GM12878 (cell line): ENCODE results near the gene CNKSR1. TPM values are rescaled to one million over a fixed set of nuclear protein-coding genes. Genes with fewer than 3 reads are reported as not detected.

Experiments used
- ATAC-seq: fragments of 200-7000 bp; cut with Tn5 transposase; 3 replicates; pipeline ENCODE4 v1.9.1; 2020; ENCODE audit warnings: mild to moderate bottlenecking, moderate library complexity
- BruUV-seq: library from RNA; stranded (reverse); fragments of 400-500 nt; replicated peaks from 2 replicates; lab custom pipeline; 2021; lab: Mats Ljungman, UMichigan
- CTCF ChIA-PET: fragments of 300-600 bp; sonication (Branson Sonifier 250); formaldehyde crosslinking; extraction: SDS; loops from one replicate; lab custom pipeline; 2021; ENCODE audit warnings: inconsistent platforms; lab: Yijun Ruan, JAX
- POLR2A ChIA-PET: fragments of 350-600 bp; formaldehyde crosslinking; extraction: SDS; loops from one replicate; lab custom pipeline; 2021; ENCODE audit warnings: inconsistent platforms; lab: Charles Lee
- RAD21 ChIA-PET: fragments of 300-600 bp; sonication (Branson Sonifier 250); formaldehyde crosslinking; loops from one replicate; lab custom pipeline; 2023; ENCODE audit warnings: antibody characterized with exemption; ENCODE audit not compliant: unreplicated experiment; lab: Charles Lee
- SMC1A ChIA-PET: fragments of 300-600 bp; sonication (Branson Sonifier 250); formaldehyde crosslinking; loops from one replicate; lab custom pipeline; 2023; ENCODE audit not compliant: unreplicated experiment, uncharacterized antibody; lab: Charles Lee
- DNase-seq: peaks from one replicate; pipeline ENCODE4 v3.0.0-alpha.2; 2011; ENCODE audit warnings: low read depth, low spot score
- FAIRE-seq: peaks from 3 replicates; lab custom pipeline; 2011; peaks lifted over from hg19 to GRCh38; lab: Jason Lieb, UNC
- H2AFZ ChIP-seq: 2 replicates; pipeline ENCODE4 v1.6.0; 2011; ENCODE audit warnings: low read depth, low read length, control low read depth; ENCODE audit not compliant: control insufficient read depth
- H3K27ac ChIP-seq: 2 replicates; pipeline ENCODE4 v1.5.1; 2011; ENCODE audit warnings: control low read depth; ENCODE audit not compliant: control insufficient read depth, insufficient read depth
- H3K27me3 ChIP-seq, 2 experiments: replicated peaks in 1 of 2; 2 replicates each; pipeline versions ENCODE4 v1.6.0 to v1.6.1; 2011; ENCODE audit warnings: low read length in 1 of 2; ENCODE audit not compliant: control insufficient read depth in 2 of 2, insufficient read depth in 2 of 2
- H3K36me3 ChIP-seq, 2 experiments: 2 replicates each; pipeline ENCODE4 v1.5.1; 2011; ENCODE audit warnings: low read length in 1 of 2; ENCODE audit not compliant: control insufficient read depth in 2 of 2, insufficient read depth in 2 of 2
- H3K4me1 ChIP-seq: 2 replicates; pipeline ENCODE4 v1.6.1; 2011; ENCODE audit warnings: mild to moderate bottlenecking, low read length, moderate library complexity, mixed read lengths; ENCODE audit not compliant: control insufficient read depth, insufficient read depth
- H3K4me2 ChIP-seq: 2 replicates; pipeline ENCODE4 v1.6.0; 2011; ENCODE audit warnings: control low read depth; ENCODE audit not compliant: control insufficient read depth, insufficient read depth
- H3K4me3 ChIP-seq: fragments of 200-600 bp; sonication (generic); 2 replicates; pipeline ENCODE4 v1.5.1; 2016
- H3K79me2 ChIP-seq: 2 replicates; pipeline ENCODE4 v1.6.0; 2011; ENCODE audit warnings: low read length; ENCODE audit not compliant: control insufficient read depth, insufficient read depth
- H3K9ac ChIP-seq: 2 replicates; pipeline ENCODE4 v1.8.0; 2011; ENCODE audit warnings: low read length, control low read depth, mixed read lengths; ENCODE audit not compliant: control insufficient read depth, insufficient read depth
- H3K9me3 ChIP-seq: replicated peaks from 3 replicates; pipeline ENCODE4 v1.5.1; 2011; ENCODE audit warnings: mild to moderate bottlenecking, low read length; ENCODE audit not compliant: control insufficient read depth, insufficient read depth
- H4K20me1 ChIP-seq: 2 replicates; pipeline ENCODE4 v1.6.0; 2011; ENCODE audit not compliant: control insufficient read depth, insufficient read depth
- CEBPB ChIP-seq, 2 experiments: fragments of 150-350 bp in 1 of 2; IDR thresholded peaks; 2 replicates each; pipeline ENCODE4 v1.6.1; 2012 to 2014; ENCODE audit warnings: low read depth in 2 of 2, low read length in 2 of 2, borderline replicate concordance in 1 of 2, inconsistent platforms in 1 of 2
- CREB1 ChIP-seq: IDR thresholded peaks from 2 replicates; pipeline ENCODE4 v1.6.1; 2012; ENCODE audit warnings: low read depth, mild to moderate bottlenecking, inconsistent platforms
- ETV6 ChIP-seq, 2 experiments: fragments of 450-650 bp in 1 of 2; IDR thresholded peaks in 1 of 2; conservative IDR thresholded peaks in 1 of 2; 2 replicates each; pipeline ENCODE4 v1.6.1; 2014; ENCODE audit warnings: antibody characterized with exemption in 1 of 2, borderline replicate concordance in 1 of 2, low read depth in 1 of 2, mild to moderate bottlenecking in 1 of 2, moderate library complexity in 1 of 2
- LARP7 ChIP-seq: fragments of 450-650 bp; IDR thresholded peaks from 2 replicates; pipeline ENCODE4 v1.6.1; 2017; ENCODE audit warnings: mild to moderate bottlenecking
- NBN ChIP-seq: fragments of 450-650 bp; IDR thresholded peaks from 2 replicates; pipeline ENCODE4 v1.6.1; 2016
- NFYB ChIP-seq: IDR thresholded peaks from 2 replicates; pipeline ENCODE4 v1.6.1; 2011; ENCODE audit warnings: low read depth, mild to moderate bottlenecking, low read length, improper control_type of control experiment, moderate library complexity; ENCODE audit not compliant: insufficient read depth
- NRF1 ChIP-seq: conservative IDR thresholded peaks from 2 replicates; pipeline ENCODE4 v1.6.1; 2011; ENCODE audit warnings: mild to moderate bottlenecking, low read depth, low read length, improper control_type of control experiment
- POLR2AphosphoS2 ChIP-seq: IDR thresholded peaks from 2 replicates; pipeline ENCODE4 v1.6.1; 2011; ENCODE audit warnings: low read depth, mild to moderate bottlenecking, low read length, improper control_type of control experiment, moderate library complexity
- RAD51 ChIP-seq: fragments of 450-650 bp; IDR thresholded peaks from 2 replicates; pipeline ENCODE4 v1.6.1; 2016; ENCODE audit warnings: moderate library complexity, mild to moderate bottlenecking, inconsistent platforms
- RB1 ChIP-seq: fragments of 450-650 bp; formaldehyde crosslinking; IDR thresholded peaks from 2 replicates; pipeline ENCODE4 v1.6.1; 2017; ENCODE audit warnings: mild to moderate bottlenecking, borderline replicate concordance
- RUNX3 ChIP-seq: IDR thresholded peaks from 2 replicates; pipeline ENCODE4 v1.6.1; 2012; ENCODE audit warnings: low read length, inconsistent platforms
- ZBED1 ChIP-seq: IDR thresholded peaks from 2 replicates; pipeline ENCODE4 v1.6.1; 2016; ENCODE audit warnings: borderline replicate concordance
- ZNF207 ChIP-seq: fragments of 450-650 bp; IDR thresholded peaks from 2 replicates; pipeline ENCODE4 v1.6.1; 2014; ENCODE audit warnings: antibody characterized with exemption, mild to moderate bottlenecking, borderline replicate concordance
- ZZZ3 ChIP-seq: IDR thresholded peaks from 2 replicates; pipeline ENCODE4 v1.6.1; 2011; ENCODE audit warnings: low read depth; ENCODE audit not compliant: control insufficient read depth, insufficient read length
- WGBS: methylation state at CpG from one replicate; pipeline ENCODE4 v1.1.6; 2016; ENCODE audit warnings: low lambda C conversion rate; ENCODE audit not compliant: insufficient replicate concordance, insufficient coverage; ENCODE audit errors: missing lambda C conversion rate; 5-methylcytosine and 5-hydroxymethylcytosine counted together
- in situ Hi-C: fragments of 300-500 bp; cut with MboI; formaldehyde crosslinking; loops from 9 replicates; pipeline ENCODE4 v1.14.3; 2018; ENCODE audit warnings: mixed read lengths
- intact Hi-C: fragments of 100-400 bp; cut with micrococcal nuclease; formaldehyde crosslinking; loops from one replicate; pipeline ENCODE4 v1.14.2; 2022; ENCODE audit not compliant: unreplicated experiment
- polyA plus RNA-seq, 11 experiments: library from polyadenylated mRNA; depleted of rRNA in 4 of 11; unstranded in 6 of 11; stranded (reverse) in 5 of 11; fragments of >200 nt; fragmentation: Nextera tagmentation in 4 of 11; fragmentation: Illumina TruSeq in 1 of 11; extraction: Ambion mirVana in 4 of 11; extraction: Trizol in 1 of 11; gene quantifications; 1 replicate in 1 of 11; 2 replicates in 10 of 11; pipeline versions ENCODE4 v1.2.1 to v1.2.3, GENCODE V29; 2011 to 2016; ENCODE audit warnings: inconsistent platforms in 2 of 11, missing spikeins in 2 of 11, low read depth in 1 of 11
- total RNA-seq, 4 experiments: library from RNA; depleted of rRNA in 3 of 4; stranded (reverse); fragments of >200 nt in 3 of 4; fragmentation: Illumina TruSeq in 1 of 4; extraction: Trizol in 1 of 4; gene quantifications; 2 replicates each; pipeline versions ENCODE4 v1.2.1 to v1.2.3, GENCODE V29; 2013 to 2021
- TF ChIP-seq, protein P1 (sequence below): fragments of 450-650 bp; formaldehyde crosslinking; IDR thresholded peaks from 2 replicates; pipeline ENCODE4 v1.4.0; 2022; ENCODE audit warnings: mild to moderate bottlenecking, moderate library complexity
- TF ChIP-seq, protein P2 (sequence below): fragments of 450-650 bp; IDR thresholded peaks from 2 replicates; pipeline ENCODE4 v1.6.1; 2016; ENCODE audit warnings: mild to moderate bottlenecking
- TF ChIP-seq, protein P3 (sequence below): fragments of 450-650 bp; formaldehyde crosslinking; IDR thresholded peaks from 2 replicates; pipeline ENCODE4 v1.5.0; 2022; ENCODE audit warnings: mild to moderate bottlenecking, missing genetic modification characterization

The CNKSR1 gene
- total and polyA plus RNA-seq, 10 of the 15 experiments (the other 5 are each of a cell fraction or from before 2014, with no cell fraction given), result 0.06 to 1.2 (median 0.86) TPM

DNA sequence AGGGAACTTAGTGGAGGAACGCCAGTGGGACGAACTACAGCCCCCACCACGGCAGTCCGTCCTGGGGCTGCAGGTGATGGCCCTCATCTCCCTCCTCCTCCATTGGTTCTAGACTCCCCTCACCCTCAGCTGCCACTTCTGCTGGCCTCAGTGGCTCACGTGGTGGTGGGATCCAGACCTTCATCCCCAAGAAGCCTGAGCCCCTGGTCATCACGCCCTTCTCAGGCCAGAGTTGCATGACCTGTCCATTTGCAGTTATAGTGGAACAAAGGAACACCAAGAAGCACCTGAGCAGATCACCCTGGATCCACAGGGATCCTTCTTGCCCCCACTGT lies 31.4 kb upstream of the CNKSR1 start:
- Histone ChIP-seq H3K27ac (no peak overlapping the region), H3K27me3 (no peaks in the 10 kb centered on the region; a peak in 2 of 4 replicates), H3K4me3 (no peak overlapping the region), H4K20me1 (no peaks in the 10 kb centered on the region), H3K4me1 (no peaks in the 10 kb centered on the region), H3K4me2 (no peak overlapping the region), H3K79me2 (no peaks in the 10 kb centered on the region), H3K36me3 (no peaks in the 10 kb centered on the region), H3K9me3 (no peaks in the 10 kb centered on the region), H2AFZ (no peak overlapping the region), H3K9ac (no peak overlapping the region)
- ChIA-PET RAD21 (interaction anchor here (0.7 to 5.4 kb wide), 5 partner anchors 8 to 43 kb away, joined by 3 to 110 read pairs (median 18); no protein-coding TSS in a partner anchor), SMC1A (interaction anchor here (0.8 to 7.9 kb wide), 11 partner anchors 10 to 269 kb away, joined by 3 to 131 read pairs (median 4); partner anchors contain the start of gene SH3BGRL3), CTCF (interaction anchor here (0.6 to 8.7 kb wide), 15 partner anchors 14 to 251 kb away, joined by 3 to 235 read pairs (median 8); partner anchors contain the start of genes PDIK1L and ZNF593), POLR2A (no interaction called here)
- DNase-seq (no peak), FAIRE-seq (no peak), ATAC-seq (no peak)
- no TSS peak for BruUV-seq
- intact Hi-C loops (loop anchor here (1.0 to 5.0 kb wide), 2 partner anchors 41 to 109 kb away; no protein-coding TSS in a partner anchor), in situ Hi-C loops (loop anchor here (5.0 kb wide), 1 partner anchor 39 kb away; no protein-coding TSS in a partner anchor)
- WGBS, result 0% methylated on average over 6 of the region's 6 CpGs
- no peak for TF ChIP-seq RB1
- TF ChIP-seq, protein P1, sequence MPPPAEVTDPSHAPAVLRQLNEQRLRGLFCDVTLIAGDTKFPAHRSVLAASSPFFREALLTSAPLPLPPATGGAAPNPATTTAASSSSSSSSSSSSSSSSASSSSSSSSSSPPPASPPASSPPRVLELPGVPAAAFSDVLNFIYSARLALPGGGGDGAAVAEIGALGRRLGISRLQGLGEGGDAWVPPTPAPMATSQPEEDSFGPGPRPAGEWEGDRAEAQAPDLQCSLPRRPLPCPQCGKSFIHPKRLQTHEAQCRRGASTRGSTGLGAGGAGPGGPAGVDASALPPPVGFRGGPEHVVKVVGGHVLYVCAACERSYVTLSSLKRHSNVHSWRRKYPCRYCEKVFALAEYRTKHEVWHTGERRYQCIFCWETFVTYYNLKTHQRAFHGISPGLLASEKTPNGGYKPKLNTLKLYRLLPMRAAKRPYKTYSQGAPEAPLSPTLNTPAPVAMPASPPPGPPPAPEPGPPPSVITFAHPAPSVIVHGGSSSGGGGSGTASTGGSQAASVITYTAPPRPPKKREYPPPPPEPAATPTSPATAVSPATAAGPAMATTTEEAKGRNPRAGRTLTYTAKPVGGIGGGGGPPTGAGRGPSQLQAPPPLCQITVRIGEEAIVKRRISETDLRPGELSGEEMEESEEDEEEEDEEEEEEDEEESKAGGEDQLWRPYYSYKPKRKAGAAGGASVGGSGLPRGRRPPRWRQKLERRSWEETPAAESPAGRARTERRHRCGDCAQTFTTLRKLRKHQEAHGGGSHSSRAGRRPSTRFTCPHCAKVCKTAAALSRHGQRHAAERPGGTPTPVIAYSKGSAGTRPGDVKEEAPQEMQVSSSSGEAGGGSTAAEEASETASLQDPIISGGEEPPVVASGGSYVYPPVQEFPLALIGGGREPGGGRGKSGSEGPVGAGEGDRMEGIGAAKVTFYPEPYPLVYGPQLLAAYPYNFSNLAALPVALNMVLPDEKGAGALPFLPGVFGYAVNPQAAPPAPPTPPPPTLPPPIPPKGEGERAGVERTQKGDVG (CRISPR knock-in tag), result no peak
- TF ChIP-seq, protein P2, sequence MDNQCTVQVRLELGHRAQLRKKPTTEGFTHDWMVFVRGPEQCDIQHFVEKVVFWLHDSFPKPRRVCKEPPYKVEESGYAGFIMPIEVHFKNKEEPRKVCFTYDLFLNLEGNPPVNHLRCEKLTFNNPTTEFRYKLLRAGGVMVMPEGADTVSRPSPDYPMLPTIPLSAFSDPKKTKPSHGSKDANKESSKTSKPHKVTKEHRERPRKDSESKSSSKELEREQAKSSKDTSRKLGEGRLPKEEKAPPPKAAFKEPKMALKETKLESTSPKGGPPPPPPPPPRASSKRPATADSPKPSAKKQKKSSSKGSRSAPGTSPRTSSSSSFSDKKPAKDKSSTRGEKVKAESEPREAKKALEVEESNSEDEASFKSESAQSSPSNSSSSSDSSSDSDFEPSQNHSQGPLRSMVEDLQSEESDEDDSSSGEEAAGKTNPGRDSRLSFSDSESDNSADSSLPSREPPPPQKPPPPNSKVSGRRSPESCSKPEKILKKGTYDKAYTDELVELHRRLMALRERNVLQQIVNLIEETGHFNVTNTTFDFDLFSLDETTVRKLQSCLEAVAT, result no peak
- no peak for TF ChIP-seq CEBPB (IDR thresholded peaks at IDR 0.05; ENCODE audit: borderline replicate concordance in 1 of 2, low read depth in 2 of 2, low read length in 2 of 2)
- TF ChIP-seq NBN, result no peak
- TF ChIP-seq NFYB, result no peak
- TF ChIP-seq CREB1, result no peak
- no peak for TF ChIP-seq POLR2AphosphoS2
- no peak for TF ChIP-seq RUNX3
- TF ChIP-seq ETV6 (conservative IDR thresholded peaks at IDR 0.05 in 1 of 2, IDR thresholded peaks at IDR 0.05 in 1 of 2; ENCODE audit: borderline replicate concordance in 1 of 2, low read depth in 1 of 2), result no peak
- no peak for TF ChIP-seq ZBED1
- TF ChIP-seq ZNF207, result no peak
- no peak for TF ChIP-seq NRF1
- no peak for TF ChIP-seq RAD51
- no peak for TF ChIP-seq LARP7
- TF ChIP-seq, protein P3, sequence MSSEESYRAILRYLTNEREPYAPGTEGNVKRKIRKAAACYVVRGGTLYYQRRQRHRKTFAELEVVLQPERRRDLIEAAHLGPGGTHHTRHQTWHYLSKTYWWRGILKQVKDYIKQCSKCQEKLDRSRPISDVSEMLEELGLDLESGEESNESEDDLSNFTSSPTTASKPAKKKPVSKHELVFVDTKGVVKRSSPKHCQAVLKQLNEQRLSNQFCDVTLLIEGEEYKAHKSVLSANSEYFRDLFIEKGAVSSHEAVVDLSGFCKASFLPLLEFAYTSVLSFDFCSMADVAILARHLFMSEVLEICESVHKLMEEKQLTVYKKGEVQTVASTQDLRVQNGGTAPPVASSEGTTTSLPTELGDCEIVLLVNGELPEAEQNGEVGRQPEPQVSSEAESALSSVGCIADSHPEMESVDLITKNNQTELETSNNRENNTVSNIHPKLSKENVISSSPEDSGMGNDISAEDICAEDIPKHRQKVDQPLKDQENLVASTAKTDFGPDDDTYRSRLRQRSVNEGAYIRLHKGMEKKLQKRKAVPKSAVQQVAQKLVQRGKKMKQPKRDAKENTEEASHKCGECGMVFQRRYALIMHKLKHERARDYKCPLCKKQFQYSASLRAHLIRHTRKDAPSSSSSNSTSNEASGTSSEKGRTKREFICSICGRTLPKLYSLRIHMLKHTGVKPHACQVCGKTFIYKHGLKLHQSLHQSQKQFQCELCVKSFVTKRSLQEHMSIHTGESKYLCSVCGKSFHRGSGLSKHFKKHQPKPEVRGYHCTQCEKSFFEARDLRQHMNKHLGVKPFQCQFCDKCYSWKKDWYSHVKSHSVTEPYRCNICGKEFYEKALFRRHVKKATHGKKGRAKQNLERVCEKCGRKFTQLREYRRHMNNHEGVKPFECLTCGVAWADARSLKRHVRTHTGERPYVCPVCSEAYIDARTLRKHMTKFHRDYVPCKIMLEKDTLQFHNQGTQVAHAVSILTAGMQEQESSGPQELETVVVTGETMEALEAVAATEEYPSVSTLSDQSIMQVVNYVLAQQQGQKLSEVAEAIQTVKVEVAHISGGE (CRISPR knock-in tag), result no peak
- no peak for TF ChIP-seq ZZZ3
